MM.1S (cell line): Measurements from ENCODE around the gene CPB2.

Experiments used
- DNase-seq: peaks from one replicate; pipeline ENCODE4 v3.0.0-alpha.2; 2015
- H2AFZ ChIP-seq: fragments of 300-600 bp; sonication (generic); 2 replicates; pipeline ENCODE4 v1.6.0; 2016; ENCODE audit warnings: antibody characterized with exemption, low read length
- H3F3A ChIP-seq: fragments of 300-600 bp; sonication (generic); 2 replicates; pipeline ENCODE4 v1.6.1; 2016; ENCODE audit warnings: mild to moderate bottlenecking, antibody characterized with exemption, low read length, moderate library complexity, mixed read lengths; ENCODE audit not compliant: insufficient read depth
- H3K27ac ChIP-seq: fragments of 300-600 bp; sonication (generic); 2 replicates; pipeline ENCODE4 v1.5.1; 2016; ENCODE audit warnings: mild to moderate bottlenecking, low read length
- H3K27me3 ChIP-seq: fragments of 300-600 bp; sonication (generic); replicated peaks from 2 replicates; pipeline ENCODE4 v1.6.0; 2016; ENCODE audit warnings: low read length; ENCODE audit not compliant: insufficient read depth
- H3K36me3 ChIP-seq: fragments of 300-600 bp; sonication (generic); replicated peaks from 2 replicates; pipeline ENCODE4 v1.6.1; 2016; ENCODE audit warnings: mild to moderate bottlenecking, low read length, mixed read lengths; ENCODE audit not compliant: insufficient read depth
- H3K4me1 ChIP-seq: fragments of 300-600 bp; sonication (generic); 2 replicates; pipeline ENCODE4 v1.6.1; 2016; ENCODE audit warnings: low read length, mixed read lengths
- H3K4me2 ChIP-seq: fragments of 300-600 bp; sonication (generic); 2 replicates; pipeline ENCODE4 v1.6.0; 2016; ENCODE audit warnings: low read depth, low read length
- H3K4me3 ChIP-seq: fragments of 300-600 bp; sonication (generic); 2 replicates; pipeline ENCODE4 v1.5.1; 2016; ENCODE audit warnings: low read length, mixed read lengths
- H3K79me2 ChIP-seq: fragments of 300-600 bp; sonication (generic); 2 replicates; pipeline ENCODE4 v1.6.1; 2016; ENCODE audit warnings: mixed run types, low read length, mixed read lengths
- H3K9ac ChIP-seq: fragments of 300-600 bp; sonication (generic); 2 replicates; pipeline ENCODE4 v1.6.1; 2016; ENCODE audit warnings: low read length, mixed read lengths
- H3K9me2 ChIP-seq: fragments of 300-600 bp; sonication (generic); replicated peaks from 2 replicates; pipeline ENCODE4 v1.6.1; 2016; ENCODE audit warnings: mild to moderate bottlenecking, low read length, mixed read lengths; ENCODE audit not compliant: insufficient read depth
- H3K9me3 ChIP-seq: fragments of 300-600 bp; sonication (generic); replicated peaks from 2 replicates; pipeline ENCODE4 v1.6.1; 2016; ENCODE audit warnings: mild to moderate bottlenecking, low read length, mixed read lengths; ENCODE audit not compliant: insufficient read depth
- H4K20me1 ChIP-seq: fragments of 300-600 bp; sonication (generic); 2 replicates; pipeline ENCODE4 v1.6.1; 2016; ENCODE audit warnings: mild to moderate bottlenecking, low read length, moderate library complexity, mixed read lengths; ENCODE audit not compliant: insufficient read depth
- CTCF ChIP-seq: fragments of 300-600 bp; sonication (generic); IDR thresholded peaks from 2 replicates; pipeline ENCODE4 v1.5.1; 2016; ENCODE audit warnings: antibody characterized with exemption, low read length, mixed read lengths
- EZH2 ChIP-seq: fragments of 300-600 bp; sonication (generic); optimal IDR thresholded peaks from 2 replicates; pipeline ENCODE3; 2017; ENCODE audit warnings: low read depth, mild to moderate bottlenecking, antibody characterized with exemption, low read length, mixed read lengths
- EZH2phosphoT487 ChIP-seq: fragments of 300-600 bp; sonication (generic); IDR thresholded peaks from 2 replicates; pipeline ENCODE4 v1.6.1; 2018; ENCODE audit warnings: antibody characterized with exemption, low read length

Gene CPB2

GRCh38 chr13:46101002-46101401 is 3.8 kb downstream of the CPB2 start:
- no peaks in the 10 kb centered on the region for H4K20me1 ChIP-seq
- H3K9me2 ChIP-seq = no peaks in the 10 kb centered on the region
- no peak overlapping the region for H3K9ac ChIP-seq
- no peak overlapping the region for H3K27ac ChIP-seq
- no peak for DNase-seq
- no peaks in the 10 kb centered on the region for H3K36me3 ChIP-seq
- H3K4me1 ChIP-seq = peaks cover 10% of the 10 kb centered on the region; the same call in 1 of the 2 replicates
- H3F3A ChIP-seq = no peaks in the 10 kb centered on the region
- H3K4me3 ChIP-seq = no peak overlapping the region
- H3K4me2 ChIP-seq = no peak overlapping the region
- H3K79me2 ChIP-seq = no peaks in the 10 kb centered on the region
- no peak overlapping the region for H2AFZ ChIP-seq
- TF ChIP-seq CTCF = no peak
- no peak for TF ChIP-seq EZH2
- no peak for TF ChIP-seq EZH2phosphoT487
- H3K9me3 ChIP-seq = no peaks in the 10 kb centered on the region
- no peaks in the 10 kb centered on the region for H3K27me3 ChIP-seq

- Histone ChIP-seq H2AFZ (no peak overlapping the region), H3K4me2 (no peak overlapping the region; the same call in 1 of the 2 replicates), H3K4me3 (no peak overlapping the region), H3K27me3 (no peaks in the 10 kb centered on the region), H3K36me3 (no peaks in the 10 kb centered on the region), H3F3A (no peaks in the 10 kb centered on the region), H3K9me2 (no peaks in the 10 kb centered on the region), H4K20me1 (no peaks in the 10 kb centered on the region), H3K4me1 (peaks cover 10% of the 10 kb centered on the region; the same call in 1 of the 2 replicates), H3K9ac (no peak overlapping the region), H3K27ac (no peak overlapping the region), H3K9me3 (no peaks in the 10 kb centered on the region), H3K79me2 (no peaks in the 10 kb centered on the region)
- no peak for TF ChIP-seq EZH2
- no peak for TF ChIP-seq EZH2phosphoT487
- TF ChIP-seq CTCF = no peak
- no peak for DNase-seq
These were observed 4.5 kb downstream of the CPB2 start for GRCh38 chr13:46100191-46100815.

GRCh38 chr13:46097663-46098062 is 7.2 kb downstream of the CPB2 start:
- H3K4me1 ChIP-seq = peaks cover 10% of the 10 kb centered on the region; the same call in 1 of the 2 replicates
- H4K20me1 ChIP-seq = no peaks in the 10 kb centered on the region
- H3K27ac ChIP-seq = no peak overlapping the region
- no peaks in the 10 kb centered on the region for H3K9me2 ChIP-seq
- no peaks in the 10 kb centered on the region for H3K27me3 ChIP-seq
- H3K4me3 ChIP-seq = no peak overlapping the region
- no peak for DNase-seq
- H3K9me3 ChIP-seq = no peaks in the 10 kb centered on the region
- no peaks in the 10 kb centered on the region for H3K36me3 ChIP-seq
- H2AFZ ChIP-seq = no peak overlapping the region
- H3K9ac ChIP-seq = no peak overlapping the region
- H3F3A ChIP-seq = no peaks in the 10 kb centered on the region
- H3K4me2 ChIP-seq = no peak overlapping the region
- TF ChIP-seq EZH2phosphoT487 = no peak
- no peak for TF ChIP-seq CTCF
- TF ChIP-seq EZH2 = no peak
- H3K79me2 ChIP-seq = no peaks in the 10 kb centered on the region
